ENCODE results near the gene NACC2.

The NACC2 gene

DNA sequence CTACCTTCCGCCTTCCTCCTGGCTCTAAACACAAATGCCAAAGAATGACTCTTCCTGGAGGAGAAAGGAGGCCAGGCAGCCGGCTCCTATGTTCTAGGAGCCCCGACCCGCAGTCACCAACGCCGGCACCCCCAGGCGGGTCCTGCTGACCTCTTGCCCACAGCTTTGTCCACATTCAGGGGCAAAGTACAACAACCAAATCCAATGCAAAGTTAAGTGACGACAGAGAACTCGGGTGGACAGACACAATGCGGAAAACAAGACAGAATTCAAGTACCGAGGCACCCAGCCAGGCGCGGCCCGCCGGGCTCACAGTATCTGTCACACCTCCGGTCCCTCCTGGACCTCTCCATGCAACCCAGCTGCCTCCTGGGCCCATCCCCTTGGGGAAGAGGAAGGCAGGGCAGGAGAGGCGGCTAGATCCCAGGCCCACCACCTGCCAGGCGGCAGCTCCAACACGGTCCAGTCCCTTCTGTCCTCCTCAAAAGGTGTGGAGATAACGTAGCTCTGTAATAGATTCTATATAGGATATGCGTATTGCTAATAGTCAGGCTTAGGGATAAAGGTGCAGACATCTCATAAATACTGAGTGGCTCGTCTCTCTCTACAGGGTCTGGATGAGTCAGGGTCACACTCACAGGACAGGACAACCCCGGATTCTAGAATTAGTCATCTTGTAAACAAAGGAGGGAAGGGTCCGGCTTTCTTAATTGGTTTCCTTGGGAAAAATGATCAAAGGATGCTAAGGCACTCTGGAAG, 87.0 kb downstream of the NACC2 start:
- DNase-seq: peak; percentile 87

DNA sequence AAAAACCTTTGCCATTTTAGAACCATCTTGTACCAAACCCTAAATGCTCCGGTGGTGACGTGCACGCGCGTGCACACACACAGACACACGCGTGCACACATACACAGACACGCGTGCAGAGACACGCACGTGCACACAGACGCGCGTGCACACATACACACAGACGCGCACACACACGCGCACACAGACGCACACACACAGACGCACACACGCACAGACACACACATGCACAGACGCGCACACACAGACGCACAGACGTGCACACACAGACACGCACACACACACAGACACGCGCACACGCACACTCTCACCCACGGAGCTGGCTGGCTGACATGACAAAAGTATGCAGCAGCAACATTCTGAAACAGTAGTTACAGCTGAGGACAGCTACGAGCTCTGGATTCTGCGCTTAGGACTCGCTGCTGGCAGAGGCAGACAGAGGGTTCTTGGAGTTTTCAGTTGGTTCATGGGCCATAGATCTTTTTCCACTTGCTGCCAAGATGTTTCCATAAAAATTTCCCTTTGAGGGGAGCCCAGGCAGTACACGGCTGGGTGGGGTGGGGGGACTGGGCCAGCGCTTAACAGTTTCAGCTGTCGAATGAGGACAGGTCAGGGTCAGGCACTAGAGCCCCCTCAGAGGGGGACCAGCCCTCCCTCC, 87.7 kb downstream of the NACC2 start:
- DNase-seq: no peak

DNA sequence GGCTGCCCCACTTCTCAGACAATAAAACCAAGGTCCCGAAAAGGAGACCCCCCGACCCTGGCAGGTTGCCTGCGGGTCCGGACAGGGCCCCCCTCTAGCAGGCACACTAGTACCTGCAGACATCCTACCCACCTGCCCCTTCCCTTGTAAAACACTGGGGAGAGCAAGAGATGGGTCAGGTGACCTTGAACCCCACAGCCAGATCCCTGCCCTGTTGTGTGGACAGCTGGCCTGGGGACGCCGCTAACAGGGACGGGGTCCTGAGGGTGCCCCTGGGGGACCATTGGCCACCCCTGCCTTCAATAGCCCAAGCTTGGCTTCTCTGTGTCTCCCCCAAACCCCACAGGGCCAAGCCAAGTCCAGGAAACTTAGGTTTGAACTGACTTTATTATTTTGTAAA, 88.9 kb downstream of the NACC2 start:
- no peak for DNase-seq

DNA sequence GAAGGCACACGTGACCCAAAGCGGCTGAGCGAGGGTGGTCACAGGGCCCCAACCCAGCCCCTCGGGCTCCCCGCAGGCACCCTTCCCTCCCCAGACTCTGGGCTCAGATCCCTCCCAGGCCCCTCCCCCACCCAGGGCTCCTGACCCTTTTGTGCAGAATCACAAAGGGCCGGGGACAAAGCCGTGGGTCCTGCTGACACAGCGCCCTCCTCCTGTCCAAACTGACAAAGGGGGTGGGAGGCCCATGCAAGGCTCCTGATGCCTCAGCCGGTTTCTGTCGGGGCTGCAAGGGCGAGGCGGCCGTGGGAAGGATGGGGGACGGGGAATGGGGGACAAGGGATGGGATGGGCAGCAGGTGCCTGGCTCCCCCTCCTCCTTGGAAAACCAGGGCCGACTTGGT, 90.4 kb downstream of the NACC2 start:
- no peak for DNase-seq

DNA sequence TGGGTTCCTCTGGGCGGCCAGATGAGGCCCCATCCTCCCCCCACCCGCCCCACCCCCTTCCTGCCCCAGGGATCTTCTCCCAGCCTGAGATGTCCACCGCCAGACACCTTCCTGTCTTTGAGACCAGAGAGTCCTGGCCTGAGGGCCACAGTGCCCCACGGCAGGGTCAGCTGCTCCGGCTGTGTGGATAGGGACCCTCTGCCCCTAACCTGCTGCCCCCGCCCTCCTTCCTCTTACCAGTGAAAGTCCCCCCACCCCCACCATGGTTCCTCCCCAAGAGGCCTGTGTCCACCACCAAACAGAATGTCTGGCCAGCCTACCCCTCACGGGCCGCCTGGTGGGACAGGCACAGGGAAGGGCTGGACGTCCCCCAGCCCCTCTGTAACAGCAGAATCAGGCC, 90.9 kb downstream of the NACC2 start:
- no peak for DNase-seq

DNA sequence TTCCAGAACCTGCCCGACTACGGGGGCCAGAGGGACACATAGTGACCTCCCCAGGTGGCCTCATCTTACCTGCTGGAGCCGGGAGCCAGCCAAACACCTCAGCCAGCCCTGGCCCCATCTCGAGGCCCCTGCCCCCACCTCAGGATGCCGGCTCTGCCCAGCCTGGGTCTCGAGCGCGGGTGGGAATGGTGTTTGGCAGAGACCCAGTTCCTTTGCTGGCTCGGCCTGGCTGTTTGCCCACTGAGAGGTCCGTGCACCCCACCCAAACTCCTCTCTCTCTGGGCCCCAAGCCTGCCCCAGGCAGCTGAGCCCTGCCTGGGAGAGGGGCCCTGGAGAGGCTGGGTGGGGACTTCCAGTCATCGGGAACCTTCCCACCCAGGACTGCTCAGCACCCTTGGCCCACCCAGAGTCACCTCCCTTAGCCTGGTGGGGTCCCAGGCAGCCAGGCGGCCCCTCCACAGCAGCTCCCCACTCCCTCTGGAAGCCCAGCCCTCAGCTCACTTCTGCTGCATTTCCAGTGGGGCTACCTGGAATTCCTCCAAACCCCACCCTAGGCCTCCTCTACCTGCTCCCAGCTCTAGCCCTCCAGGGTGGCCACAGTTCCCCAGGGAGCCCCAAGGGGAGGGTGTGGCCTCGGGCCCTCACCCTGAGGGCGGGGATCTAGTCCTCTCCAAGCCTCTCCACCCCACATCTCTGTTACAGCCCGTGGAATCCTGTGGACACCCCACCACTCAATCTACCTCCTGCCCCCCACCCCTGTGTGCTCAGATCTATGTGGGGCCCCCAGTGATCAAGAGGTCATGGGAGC, 91.5 kb downstream of the NACC2 start:
- DNase-seq: no peak

DNA sequence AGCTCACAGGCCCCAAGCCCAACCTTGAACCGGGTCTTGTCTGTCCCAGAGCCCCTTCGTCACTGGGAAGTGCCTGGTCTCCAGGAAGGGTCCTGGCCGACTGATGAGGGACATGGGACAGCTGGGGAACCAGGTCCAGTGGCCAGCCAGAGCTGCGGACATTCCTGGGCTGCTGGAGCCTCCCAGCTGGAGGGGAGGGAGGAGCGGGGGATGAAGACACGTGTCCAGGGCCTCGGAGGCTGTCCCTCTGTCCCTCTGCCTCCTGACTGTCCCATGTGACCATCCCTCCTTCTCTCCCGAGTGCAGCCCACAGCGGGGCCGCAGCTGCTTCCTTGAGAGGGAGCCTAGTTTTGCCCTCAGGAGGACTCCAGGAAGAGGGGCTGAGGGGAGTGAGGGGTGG, 92.2 kb downstream of the NACC2 start:
- no peak for DNase-seq

DNA sequence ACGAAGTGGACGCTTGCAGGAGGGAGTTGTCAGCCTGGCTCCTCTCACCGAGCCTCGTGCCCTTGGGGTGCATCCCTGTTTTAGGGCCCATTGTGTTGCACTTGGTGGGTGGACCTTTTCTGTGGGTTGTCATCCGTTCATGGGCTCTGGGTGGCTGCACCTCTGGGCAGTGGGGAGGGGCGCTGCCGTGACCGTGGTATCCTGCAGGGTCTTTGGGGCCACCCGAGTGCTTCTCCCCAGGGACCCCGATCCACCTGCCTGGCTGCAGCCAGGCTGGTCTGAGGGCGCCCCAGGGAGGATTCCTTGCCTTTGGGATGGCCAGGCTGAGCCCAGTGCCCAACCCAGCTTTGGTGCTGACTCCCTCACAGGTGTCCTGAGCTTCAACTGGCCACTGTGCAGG, 92.9 kb downstream of the NACC2 start:
- no peak for DNase-seq

DNA sequence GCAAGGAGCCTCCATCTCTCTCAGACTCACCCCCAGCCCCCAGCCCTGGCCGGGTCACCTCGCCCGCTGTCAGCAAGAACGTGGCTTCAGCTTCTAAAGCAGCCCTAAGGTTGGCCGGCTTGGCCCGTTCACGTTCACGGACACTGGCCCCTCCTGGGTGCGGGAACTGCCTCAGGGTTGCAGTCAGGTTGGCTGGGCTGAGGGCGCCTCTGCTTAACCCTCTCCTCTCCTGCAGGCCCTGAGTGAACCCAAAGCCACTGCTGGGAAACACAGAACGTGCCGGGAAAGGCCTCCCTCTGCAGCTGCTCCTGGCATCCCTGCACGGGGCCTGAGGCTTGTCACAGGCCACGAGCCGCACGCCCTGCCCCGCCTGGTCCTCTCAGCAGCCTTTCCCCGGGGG, 93.9 kb downstream of the NACC2 start:
- no peak for DNase-seq

DNA sequence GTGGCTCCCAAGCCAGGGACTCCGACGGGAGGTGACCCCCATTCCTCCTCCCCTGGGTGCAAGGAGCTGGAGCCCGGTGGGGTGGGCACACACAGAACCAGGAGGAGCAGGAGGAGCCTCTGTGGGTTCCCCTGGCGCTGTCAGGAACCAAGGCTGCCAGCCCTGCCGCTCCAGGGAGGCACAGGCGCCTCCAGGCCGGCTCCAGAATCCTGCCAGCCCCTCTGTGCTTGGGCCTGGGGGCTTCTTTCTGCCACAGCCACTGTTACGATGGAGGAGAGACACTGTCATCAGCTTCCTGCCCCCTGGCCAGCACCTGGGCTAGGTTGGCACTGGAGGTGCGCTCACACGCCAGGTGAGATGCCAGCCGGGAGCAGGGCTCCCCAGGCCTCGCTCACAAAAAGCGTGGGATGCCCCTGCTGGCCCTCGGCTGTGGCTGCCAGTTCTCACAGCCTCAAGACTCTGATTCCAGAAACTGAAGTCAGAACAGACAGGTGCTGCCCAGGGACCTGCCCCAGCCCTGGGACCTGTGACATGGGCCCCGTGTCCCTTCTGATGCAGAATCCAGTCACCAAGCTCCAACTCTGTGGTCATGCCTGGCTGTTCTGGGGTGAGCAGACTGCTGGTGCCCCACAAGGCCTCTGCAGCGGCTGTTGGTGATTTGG, 96.5 kb downstream of the NACC2 start:
- DNase-seq: no peak

DNA sequence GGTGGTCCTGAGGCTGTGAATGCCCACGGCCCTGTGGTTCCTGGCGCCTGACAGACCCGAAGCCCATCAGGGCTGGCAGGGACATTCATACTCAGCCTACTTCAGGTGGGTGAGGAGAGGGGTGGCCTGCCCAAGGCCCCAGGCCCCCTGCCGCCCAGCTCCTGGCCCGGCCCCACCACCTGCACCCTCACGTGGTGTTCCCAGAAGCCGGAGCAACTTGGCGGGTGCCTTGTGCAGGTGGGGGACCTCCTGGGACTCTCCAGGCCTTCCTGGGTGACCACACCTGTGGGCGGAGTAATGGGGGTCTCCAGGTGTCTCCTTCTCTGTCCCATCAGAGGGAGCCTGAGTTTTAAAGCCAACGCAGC, 97.1 kb downstream of the NACC2 start:
- DNase-seq: no peak

DNA sequence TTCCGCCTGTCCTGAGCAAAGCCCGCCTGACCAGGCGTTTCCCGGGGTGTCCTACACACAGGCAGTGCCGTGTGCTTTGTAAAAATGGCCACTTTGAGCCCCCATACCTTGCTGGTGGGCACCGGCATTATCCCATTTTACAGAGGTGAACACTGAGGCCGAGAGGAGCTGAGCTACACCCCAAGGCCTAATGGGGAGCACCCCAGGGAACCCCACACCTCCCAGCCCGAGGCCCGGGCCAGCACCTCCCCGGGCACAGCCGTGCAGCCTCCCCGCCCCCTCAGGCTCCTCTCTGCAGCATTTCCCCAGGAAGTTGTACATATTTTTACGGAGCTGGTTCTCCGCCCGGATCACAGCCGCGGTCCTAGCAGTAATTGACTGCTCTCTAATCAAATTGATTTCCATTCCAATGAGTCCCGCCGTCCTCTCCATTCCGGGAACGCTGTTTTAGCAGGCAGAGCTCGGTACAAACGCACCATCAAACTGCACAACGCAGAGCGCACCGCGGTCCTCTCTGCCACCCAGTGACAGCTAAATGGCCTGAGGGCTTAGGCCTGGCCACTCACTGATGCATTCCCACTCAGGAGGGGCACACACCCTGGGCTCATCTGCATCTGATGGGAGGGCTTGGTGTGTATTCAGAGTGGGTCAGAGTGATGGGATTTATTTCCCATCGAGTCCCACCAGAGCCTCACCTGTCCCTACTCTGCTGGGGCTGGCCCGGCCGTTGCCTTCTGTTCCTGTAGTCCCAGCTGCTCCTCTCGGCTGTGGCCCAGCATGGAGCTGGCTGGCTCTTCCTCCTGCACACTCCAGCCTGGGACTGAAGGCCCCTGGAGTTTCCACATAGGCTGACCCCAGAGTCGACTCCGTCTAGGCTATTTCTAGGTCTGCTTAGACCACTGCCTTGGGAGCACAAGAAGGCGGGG, 97.7 kb downstream of the NACC2 start:
- no peak for DNase-seq

DNA sequence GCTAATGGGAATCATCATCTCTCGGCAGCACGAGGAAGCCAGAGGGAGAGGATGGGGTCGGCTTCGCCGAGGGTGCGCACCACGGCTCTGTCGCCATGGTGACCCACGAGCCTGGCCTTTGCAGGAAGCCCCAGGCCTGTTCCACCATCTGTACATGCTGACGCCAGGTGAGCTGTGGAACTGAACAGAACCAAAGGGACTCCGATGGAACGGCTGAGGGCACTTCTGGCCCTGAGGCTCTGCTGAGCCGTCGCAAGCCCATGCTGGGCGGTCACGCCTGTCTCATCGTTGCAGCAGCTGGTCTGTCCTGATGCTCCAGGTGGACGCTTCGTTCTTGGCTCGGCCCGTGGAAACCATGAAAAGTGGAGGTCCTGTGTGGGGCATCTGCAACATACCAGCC, 99.3 kb downstream of the NACC2 start:
- no peak for DNase-seq

DNA sequence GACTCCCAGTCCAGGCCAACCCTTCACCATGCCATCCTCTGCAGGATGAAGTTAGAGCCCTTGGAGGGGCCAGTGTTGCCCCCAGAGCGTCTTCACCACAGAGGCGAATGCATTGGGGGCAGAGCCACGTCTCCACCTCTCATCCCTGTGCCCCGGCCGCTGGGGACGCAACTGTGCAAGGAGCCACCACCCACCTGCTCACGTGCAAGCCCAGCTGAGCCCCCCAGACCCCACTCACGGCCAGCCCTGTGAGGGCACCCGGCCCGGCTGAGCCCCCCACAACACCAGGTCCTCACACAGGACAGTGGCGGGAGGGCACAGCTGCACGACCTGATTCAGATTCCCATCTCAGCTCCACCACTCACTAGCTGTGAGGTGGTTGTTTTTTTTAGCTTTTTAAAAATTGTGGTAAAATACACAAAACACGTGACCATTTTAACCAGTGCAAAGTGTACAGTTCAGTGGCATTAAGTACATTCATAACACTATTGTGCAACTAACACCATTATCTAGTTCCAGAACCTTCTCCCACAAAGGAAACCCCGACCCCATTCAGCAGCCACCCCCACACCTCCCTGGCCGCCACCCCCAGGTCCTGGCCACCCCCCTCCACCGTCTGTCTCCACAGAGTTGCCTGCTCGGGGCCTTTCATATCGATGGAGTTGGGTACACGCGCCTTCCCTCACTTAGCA, 100.4 kb downstream of the NACC2 start:
- DNase-seq: no peak

DNA sequence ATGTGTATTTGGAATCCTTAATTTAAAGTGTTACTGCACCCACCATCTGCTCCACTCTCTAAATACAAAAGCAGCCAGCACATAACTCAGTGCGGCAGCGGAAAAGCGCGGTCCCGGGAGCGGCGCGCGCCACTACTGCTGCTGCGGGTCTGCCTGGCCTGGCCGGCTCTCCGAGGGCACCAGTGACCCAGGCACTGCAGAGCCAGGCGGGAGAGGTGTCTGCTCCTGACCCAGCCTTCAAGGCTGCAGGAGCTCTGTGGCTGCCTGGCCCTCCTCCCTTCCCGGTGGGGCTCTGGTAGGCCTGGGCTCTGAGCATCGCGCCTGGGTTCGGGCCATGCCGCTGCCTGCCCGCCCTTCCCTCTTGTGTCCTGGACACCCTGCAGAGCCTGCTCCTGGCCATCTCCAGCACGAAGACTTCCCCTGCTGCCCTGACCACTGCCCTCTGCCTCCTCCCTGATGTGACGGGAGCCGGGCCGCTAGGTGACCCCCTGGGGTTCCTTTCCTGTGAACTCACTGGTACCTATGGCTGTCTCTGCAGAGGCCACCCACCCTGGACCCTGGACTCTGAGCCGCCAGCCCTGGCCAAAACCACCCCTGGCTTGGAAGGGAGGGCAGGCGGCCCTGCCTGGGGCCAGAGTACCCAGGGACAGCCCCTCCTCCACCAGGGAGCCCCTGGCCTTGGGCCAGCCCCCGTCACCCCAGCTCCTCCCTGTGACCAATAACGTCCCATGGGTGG, 101.2 kb downstream of the NACC2 start:
- DNase-seq: no peak

DNA sequence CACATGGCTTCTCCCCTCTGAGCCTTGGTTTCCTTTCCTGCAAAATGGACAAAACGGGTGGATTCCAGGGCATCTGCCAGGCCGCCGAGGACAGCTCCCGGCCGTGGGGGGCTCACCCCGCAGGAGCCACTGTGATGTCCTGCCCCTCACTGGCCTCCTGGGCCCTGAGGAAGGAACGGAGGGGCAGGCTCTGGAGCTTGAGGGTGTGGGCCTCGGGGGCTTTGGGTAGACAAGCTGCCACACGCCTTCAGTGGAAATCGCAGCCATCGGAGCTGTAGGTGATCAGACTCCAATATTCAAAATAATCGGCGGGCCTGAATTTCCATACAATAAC, 101.7 kb downstream of the NACC2 start:
- DNase-seq: no peak

DNA sequence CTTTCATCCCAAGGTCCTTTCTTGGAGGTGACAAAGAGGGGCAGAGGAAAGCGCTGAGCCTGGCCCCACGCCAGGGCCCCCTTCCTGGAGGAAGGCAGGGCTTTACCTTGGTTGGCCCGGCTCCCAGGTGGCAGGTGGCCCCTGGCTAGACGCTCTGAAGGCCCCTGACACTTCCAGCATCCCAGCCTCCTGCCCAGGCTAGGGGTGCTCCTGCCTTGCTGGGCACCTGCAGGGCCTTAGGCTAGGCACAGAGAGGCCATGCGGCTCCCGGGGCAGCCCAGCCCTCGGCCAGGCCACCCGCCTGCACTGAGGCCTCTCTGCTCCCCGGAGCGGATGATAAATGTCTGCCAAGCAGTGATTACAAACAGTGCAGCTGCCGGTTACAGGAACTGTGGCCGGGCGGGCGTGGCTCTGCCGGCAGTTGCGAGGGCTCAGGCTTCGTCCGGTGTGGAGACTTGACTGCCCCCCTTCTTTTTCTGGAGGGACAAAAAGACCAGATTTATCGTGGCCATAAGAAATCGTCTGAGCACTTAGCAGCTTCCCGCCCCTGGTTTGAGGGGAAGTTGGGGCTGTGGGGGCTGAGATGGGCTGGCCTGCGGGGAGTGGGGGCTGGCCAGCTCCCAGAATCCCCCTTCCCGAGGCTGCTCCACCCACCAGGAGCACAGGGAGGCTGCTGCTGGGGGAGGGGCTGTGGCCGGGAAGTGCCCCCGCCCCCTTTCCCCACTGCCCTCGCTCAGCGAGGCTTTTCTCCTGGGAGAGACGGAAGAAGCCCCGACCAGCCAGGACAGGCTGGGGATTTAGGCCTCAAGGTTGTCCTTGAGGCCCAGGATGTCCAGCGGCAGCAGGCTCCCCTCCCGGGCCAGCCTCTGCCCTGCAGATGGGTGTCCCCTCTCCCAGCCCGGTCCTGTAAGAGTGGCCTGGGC, 102.3 kb downstream of the NACC2 start:
- no peak for DNase-seq

DNA sequence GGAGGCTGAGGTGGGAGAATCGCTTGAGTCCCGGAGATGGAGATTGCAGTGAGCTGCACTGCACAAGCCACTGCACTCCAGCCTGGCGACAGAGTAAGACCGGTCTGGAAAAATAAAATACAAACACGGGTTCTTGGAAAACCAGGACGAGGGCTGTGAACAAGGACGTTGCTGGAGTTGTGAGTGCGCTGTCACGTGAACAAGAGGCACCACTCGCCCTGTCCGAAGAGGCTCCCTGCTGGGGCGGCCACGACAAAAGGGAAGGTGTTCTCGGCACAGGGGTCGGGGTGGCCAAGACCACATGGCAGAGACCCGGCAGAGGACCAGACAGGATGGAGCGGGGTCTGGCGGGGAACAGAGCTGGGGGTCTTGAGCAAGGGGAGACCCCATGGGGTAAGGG, 103.3 kb downstream of the NACC2 start:
- no peak for DNase-seq

DNA sequence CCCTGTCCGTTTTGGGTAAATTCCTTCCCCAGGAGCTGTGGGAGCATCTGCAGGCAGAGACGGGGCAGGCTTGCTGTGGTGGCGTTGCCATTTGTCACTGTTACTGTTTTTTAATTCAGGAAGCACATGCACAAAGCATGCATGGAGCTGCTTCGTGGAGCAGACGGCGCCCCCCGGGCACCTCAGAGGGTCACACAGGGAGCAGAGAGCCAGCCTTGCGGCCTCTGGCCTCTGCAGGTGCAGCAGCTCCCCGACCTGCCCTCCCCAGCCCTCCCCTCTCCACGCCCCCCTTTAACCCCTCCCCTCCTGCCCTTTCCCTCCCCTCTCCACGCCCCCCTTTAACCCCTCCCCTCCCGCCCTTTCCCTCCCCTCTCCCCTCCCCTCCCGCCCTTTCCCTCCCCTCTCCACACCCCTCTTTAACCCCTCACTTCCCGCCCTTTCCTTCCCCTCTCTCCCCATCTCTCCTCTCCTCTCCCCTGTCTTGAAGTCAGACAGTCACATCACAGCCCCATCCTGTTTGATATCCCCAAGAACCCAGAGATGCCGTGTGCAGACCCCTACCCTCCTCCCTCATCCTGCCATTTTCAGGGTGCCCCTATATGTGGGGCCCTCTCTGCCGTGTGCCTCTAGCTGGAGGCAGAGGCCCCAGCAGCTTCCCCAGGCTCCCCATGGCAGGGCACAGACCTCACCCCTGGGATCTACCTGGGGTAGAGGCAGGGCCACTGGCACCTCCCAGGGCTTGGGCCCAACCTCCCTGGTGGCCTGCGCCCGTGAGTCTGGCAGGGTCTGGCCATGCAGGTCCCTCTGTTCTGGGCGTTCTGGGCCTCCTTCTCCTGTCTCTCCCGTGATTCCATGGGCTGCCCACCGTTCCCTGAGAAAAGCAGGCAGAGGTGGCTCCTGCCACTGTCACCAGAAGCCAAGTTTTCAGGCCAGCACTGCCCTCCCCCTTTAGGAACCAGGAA, 104.3 kb downstream of the NACC2 start:
- no peak for DNase-seq
